Testis (tissue), 3 donors: Measurements from ENCODE around the gene RFX1. TPM values are rescaled to one million over a fixed set of nuclear protein-coding genes. Genes with fewer than 3 reads are reported as not detected.
"Not testable (repeated sequence)": the region's sequence is repeated elsewhere in the genome, so short reads cannot be mapped to it uniquely, and the experiment has no call there.

ENCODE experiments used
- DNase-seq: peaks from one replicate; pipeline ENCODE4 v3.0.0-alpha.2; 2019
- H3K27ac ChIP-seq, 2 donors: fragments of 200-600 bp; sonication (generic); one replicate each; pipeline ENCODE4 v1.5.1; 2019
- H3K27me3 ChIP-seq: fragments of 200-600 bp; sonication (generic); one replicate; pipeline ENCODE4 v1.5.1; 2019
- H3K36me3 ChIP-seq: fragments of 200-600 bp; sonication (generic); one replicate; pipeline ENCODE4 v1.5.1; 2017; ENCODE audit warnings: low read depth; ENCODE audit errors: missing control alignments
- H3K4me1 ChIP-seq: fragments of 200-600 bp; sonication (generic); one replicate; pipeline ENCODE4 v1.5.1; 2019
- H3K4me3 ChIP-seq, 2 donors: fragments of 200-600 bp; sonication (generic); one replicate each; pipeline ENCODE4 v1.5.1; 2017 to 2019
- H3K9me3 ChIP-seq: fragments of 200-600 bp; sonication (generic); one replicate; pipeline ENCODE4 v1.5.1; 2017
- POLR2A ChIP-seq: fragments of 450-650 bp; IDR thresholded peaks from one replicate; pipeline ENCODE4 v1.6.1; 2017; ENCODE audit warnings: antibody characterized with exemption, mild to moderate bottlenecking, moderate library complexity
- WGBS, 2 donors: methylation state at CpG; one replicate each; pipeline ENCODE4 v1.1.5; 2018; 5-methylcytosine and 5-hydroxymethylcytosine counted together
- intact Hi-C: fragments of 100-400 bp; cut with DNase I; formaldehyde crosslinking; loops from one replicate; pipeline ENCODE4 v1.15.1; 2023; ENCODE audit warnings: low total_unique reads
- polyA plus RNA-seq: library from polyadenylated mRNA; stranded (reverse); fragments of 350-450 nt; fragmentation: Illumina TruSeq; extraction: RNeasy Lipid Tissue Mini Kit (QIAGEN cat#74804); gene quantifications from one replicate; pipeline ENCODE4 v1.2.3, GENCODE V29; 2014; ENCODE audit warnings: low read depth, low replicate concordance; ENCODE audit not compliant: insufficient read depth
- total RNA-seq, 2 donors: library from RNA; depleted of rRNA; stranded (reverse); fragments of >200 nt; gene quantifications; one replicate each; pipeline ENCODE4 v1.2.3, GENCODE V29; 2016
- TF ChIP-seq, protein P1 (sequence below), 3 experiments: fragments of 450-650 bp in 2 of 3; fragments of 200-600 bp in 1 of 3; sonication (generic) in 1 of 3; IDR thresholded peaks; one replicate each; pipeline ENCODE4 v1.5.1; 2016 to 2019; ENCODE audit warnings: antibody characterized with exemption in 3 of 3, mild to moderate bottlenecking in 2 of 3, moderate library complexity in 1 of 3

Gene RFX1
- total and polyA plus RNA-seq, 3 donors from 2014 or later: 18.3 to 40.9 (median 24.2) TPM

- intact Hi-C loops: no loop called here
- Histone ChIP-seq H3K27me3 (no peaks in the 10 kb centered on the region), H3K9me3 (no peaks in the 10 kb centered on the region), H3K4me1 (no peaks in the 10 kb centered on the region), H3K27ac (no peak overlapping the region), H3K4me3 (no peak overlapping the region), H3K36me3 (no peaks in the 10 kb centered on the region)
- TF ChIP-seq, protein P1, sequence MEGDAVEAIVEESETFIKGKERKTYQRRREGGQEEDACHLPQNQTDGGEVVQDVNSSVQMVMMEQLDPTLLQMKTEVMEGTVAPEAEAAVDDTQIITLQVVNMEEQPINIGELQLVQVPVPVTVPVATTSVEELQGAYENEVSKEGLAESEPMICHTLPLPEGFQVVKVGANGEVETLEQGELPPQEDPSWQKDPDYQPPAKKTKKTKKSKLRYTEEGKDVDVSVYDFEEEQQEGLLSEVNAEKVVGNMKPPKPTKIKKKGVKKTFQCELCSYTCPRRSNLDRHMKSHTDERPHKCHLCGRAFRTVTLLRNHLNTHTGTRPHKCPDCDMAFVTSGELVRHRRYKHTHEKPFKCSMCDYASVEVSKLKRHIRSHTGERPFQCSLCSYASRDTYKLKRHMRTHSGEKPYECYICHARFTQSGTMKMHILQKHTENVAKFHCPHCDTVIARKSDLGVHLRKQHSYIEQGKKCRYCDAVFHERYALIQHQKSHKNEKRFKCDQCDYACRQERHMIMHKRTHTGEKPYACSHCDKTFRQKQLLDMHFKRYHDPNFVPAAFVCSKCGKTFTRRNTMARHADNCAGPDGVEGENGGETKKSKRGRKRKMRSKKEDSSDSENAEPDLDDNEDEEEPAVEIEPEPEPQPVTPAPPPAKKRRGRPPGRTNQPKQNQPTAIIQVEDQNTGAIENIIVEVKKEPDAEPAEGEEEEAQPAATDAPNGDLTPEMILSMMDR (IDR thresholded peaks at IDR 0.05): no peak
- no peak for TF ChIP-seq POLR2A
- no peak for DNase-seq
- 75 to 84% methylated on average over 4 of the region's 4 CpGs for WGBS, 2 donors
Measured at GRCh38 chr19:13926010-13926409, 80.1 kb downstream of the RFX1 start.

GRCh38 chr19:13923194-13923987 is 82.7 kb downstream of the RFX1 start:
- Histone ChIP-seq H3K9me3 (no peaks in the 10 kb centered on the region), H3K27me3 (no peaks in the 10 kb centered on the region), H3K4me3 (no peak overlapping the region), H3K27ac (no peak overlapping the region), H3K36me3 (no peaks in the 10 kb centered on the region), H3K4me1 (no peaks in the 10 kb centered on the region)
- TF ChIP-seq POLR2A: no peak
- TF ChIP-seq, protein P1 (IDR thresholded peaks at IDR 0.05): no peak
- WGBS, 2 donors: 92 to 96% methylated on average over 27 to 28 of the region's 28 CpGs
- no peak for DNase-seq
- intact Hi-C loops: no loop called here

GRCh38 chr19:13922118-13922517 is 84.0 kb downstream of the RFX1 start:
- DNase-seq, H3K36me3 ChIP-seq, H3K4me1 ChIP-seq, H3K4me3 ChIP-seq, H3K27me3 ChIP-seq, intact Hi-C loops, H3K27ac ChIP-seq, H3K9me3 ChIP-seq: not testable (repeated sequence)
- WGBS, 2 donors: 93% methylated on average over 6 of the region's 6 CpGs

- Histone ChIP-seq H3K36me3 (no peaks in the 10 kb centered on the region), H3K27ac (no peak overlapping the region), H3K9me3 (no peaks in the 10 kb centered on the region), H3K4me1 (no peaks in the 10 kb centered on the region), H3K4me3 (no peak overlapping the region), H3K27me3 (no peaks in the 10 kb centered on the region)
- peak; percentile 78 for DNase-seq
- WGBS, 2 donors: 60 to 82% methylated on average over 2 of the region's 2 CpGs
- intact Hi-C loops: no loop called here
- no peak for TF ChIP-seq POLR2A
- TF ChIP-seq, protein P1 (IDR thresholded peaks at IDR 0.05): no peak
Measured at GRCh38 chr19:13920940-13921747, 85.0 kb downstream of the RFX1 start.

DNA sequence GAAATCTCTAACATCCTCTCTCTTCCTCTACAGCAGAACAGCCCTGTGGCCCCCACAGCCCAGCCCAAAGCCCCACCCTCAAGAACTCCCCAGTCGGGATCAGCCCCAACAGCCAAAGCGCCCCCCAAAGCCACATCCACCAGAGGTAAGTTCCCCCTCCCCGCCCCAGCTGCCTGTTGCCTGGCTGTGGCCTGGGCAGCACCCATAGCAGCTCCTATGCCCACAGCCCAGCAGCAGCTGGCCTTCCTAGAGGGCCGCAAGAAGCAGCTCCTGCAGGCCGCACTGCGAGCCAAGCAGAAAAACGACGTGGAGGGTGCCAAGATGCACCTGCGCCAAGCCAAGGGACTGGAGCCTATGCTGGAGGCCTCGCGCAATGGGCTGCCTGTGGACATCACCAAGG is 85.6 kb downstream of the RFX1 start:
- H3K27ac ChIP-seq: no peak overlapping the region
- no peaks in the 10 kb centered on the region for H3K36me3 ChIP-seq
- WGBS, 2 donors: 96% methylated on average over 3 to 11 of the region's 11 CpGs
- H3K27me3 ChIP-seq: no peaks in the 10 kb centered on the region
- H3K4me3 ChIP-seq: no peak overlapping the region
- H3K4me1 ChIP-seq: no peaks in the 10 kb centered on the region
- TF ChIP-seq, protein P1 (IDR thresholded peaks at IDR 0.05): no peak
- no peak for TF ChIP-seq POLR2A
- H3K9me3 ChIP-seq: no peaks in the 10 kb centered on the region
- no peak for DNase-seq
- intact Hi-C loops: no loop called here
